CD4-positive, alpha-beta T cell treated with Interleukin-6 at 100 ng/mL for 8 hours (primary cell): Measurements from ENCODE around the gene CCNO.

ENCODE experiments used
- DNase-seq: peaks from one replicate; pipeline ENCODE4 v3.0.0-alpha.2; 2020; ENCODE audit warnings: mixed read lengths, low spot score

CCNO gene, protein sequence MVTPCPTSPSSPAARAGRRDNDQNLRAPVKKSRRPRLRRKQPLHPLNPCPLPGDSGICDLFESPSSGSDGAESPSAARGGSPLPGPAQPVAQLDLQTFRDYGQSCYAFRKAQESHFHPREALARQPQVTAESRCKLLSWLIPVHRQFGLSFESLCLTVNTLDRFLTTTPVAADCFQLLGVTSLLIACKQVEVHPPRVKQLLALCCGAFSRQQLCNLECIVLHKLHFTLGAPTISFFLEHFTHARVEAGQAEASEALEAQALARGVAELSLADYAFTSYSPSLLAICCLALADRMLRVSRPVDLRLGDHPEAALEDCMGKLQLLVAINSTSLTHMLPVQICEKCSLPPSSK

GRCh38 chr5:55232985-55233928, at the start of gene CCNO:
CCNO (minus strand) TSS chr5:55233608; CDS start chr5:55233523, 85 bp downstream.
- DNase-seq, result peak; percentile 37

DNA sequence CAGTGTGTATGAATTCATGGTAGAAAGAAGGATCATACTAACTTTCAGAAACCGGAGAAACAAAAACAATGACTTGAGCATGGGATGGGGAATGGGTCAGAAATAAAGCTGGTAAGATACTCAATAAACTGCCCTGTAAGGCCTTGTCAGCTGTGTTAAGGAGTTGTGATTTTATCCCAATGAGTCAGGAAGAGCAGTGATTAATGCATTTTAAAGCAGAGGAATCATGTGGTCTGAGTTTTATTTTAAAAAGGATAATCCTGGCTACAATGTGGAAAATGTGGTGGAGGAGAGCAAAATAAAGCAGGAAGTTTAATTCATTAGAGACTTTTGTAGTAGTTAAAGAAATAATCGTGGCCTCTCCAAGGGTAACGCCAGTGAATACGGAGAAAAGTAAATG, 45.4 kb upstream of the CCNO start:
- no peak for DNase-seq

- no peak for DNase-seq
These were observed 43.4 kb upstream of the CCNO start for GRCh38 chr5:55276771-55277170.

DNA sequence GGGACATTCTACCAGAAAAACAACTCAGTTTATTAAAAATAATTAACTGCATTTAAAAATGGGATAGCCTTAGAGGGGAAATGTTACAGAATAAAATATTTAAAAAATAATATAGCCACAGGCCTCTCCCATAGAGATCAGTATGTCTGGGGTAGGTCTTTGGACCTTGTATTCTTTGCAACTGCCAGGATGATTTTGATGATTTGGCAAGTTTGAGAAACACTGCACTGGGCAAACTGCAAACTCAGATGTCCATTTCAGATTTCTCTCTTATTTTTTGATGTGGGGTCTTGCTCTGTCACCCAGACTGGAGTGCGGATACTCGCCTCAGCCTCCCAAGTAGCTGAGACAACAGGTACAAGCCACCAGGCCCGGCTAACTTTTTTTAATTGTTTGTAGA, 24.9 kb upstream of the CCNO start:
- no peak for DNase-seq

- DNase-seq, result no peak
These were observed 21.4 kb upstream of the CCNO start for GRCh38 chr5:55254802-55255201.

DNA sequence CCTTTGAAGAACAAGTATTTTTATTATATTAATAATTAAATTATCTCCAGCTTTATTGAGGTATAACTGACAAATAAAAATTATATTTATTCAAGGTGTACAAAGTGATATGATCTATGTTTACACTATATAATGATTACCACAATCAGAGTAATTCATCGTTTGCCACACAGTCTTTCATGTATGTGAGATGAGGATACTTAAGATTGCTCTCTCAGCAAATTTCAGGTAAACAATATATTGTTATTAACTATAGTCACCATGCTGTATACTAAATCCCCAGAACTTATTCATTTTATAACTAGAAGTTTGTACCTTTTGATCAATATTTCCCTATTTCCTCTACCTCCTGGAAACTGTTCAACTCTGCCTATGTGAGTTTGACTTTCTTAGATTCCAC, 16.7 kb upstream of the CCNO start:
- DNase-seq, result no peak

DNA sequence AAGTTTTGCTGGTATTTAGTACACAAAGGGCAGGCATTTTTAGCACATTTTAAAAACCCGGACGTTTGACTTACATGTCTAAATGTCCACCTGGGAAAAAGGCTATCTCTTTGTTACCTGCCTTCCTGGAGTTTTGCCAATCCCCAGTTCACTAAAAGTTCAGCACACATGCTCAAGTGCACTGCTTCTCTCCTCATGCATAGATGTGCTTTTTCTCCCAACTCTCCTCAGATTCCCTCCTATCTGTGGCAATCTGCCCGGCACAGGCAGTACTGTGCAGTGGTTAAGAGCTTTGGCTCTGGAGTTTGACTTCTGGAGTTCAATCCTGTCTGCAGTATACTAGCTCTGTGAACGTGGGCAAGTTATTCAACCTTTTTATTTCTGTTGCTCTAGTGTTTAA, 8.3 kb upstream of the CCNO start:
- no peak for DNase-seq

- no peak for DNase-seq
These were observed 3.4 kb upstream of the CCNO start for GRCh38 chr5:55236800-55237199.

- DNase-seq, result no peak
These were observed 803 bp upstream of the CCNO start for GRCh38 chr5:55234121-55234700.

- no peak for DNase-seq
These were observed 980 bp downstream of the CCNO start for GRCh38 chr5:55232271-55232984.

DNA sequence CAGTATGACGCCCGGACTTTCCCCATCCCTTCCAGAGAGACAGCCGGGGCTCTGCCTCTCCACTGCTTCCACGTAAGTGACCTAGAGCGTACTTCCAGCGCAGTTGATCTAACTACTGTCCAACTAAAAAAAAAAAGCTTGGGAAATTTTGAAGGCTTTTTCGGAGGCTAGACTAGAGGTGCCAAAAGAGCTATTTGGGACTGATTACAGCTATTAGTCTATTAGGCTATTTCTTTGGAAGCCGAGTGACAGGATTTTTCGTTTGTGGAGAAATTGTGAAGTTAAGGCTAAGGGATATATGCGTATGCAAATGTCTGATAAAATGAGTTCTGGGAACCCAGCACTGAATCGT, 1.5 kb downstream of the CCNO start:
- DNase-seq, result no peak

GRCh38 chr5:55231029-55231918, 2.1 kb downstream of the CCNO start:
- DNase-seq, result no peak

GRCh38 chr5:55230086-55230629, 3.2 kb downstream of the CCNO start:
- DNase-seq, result no peak

DNA sequence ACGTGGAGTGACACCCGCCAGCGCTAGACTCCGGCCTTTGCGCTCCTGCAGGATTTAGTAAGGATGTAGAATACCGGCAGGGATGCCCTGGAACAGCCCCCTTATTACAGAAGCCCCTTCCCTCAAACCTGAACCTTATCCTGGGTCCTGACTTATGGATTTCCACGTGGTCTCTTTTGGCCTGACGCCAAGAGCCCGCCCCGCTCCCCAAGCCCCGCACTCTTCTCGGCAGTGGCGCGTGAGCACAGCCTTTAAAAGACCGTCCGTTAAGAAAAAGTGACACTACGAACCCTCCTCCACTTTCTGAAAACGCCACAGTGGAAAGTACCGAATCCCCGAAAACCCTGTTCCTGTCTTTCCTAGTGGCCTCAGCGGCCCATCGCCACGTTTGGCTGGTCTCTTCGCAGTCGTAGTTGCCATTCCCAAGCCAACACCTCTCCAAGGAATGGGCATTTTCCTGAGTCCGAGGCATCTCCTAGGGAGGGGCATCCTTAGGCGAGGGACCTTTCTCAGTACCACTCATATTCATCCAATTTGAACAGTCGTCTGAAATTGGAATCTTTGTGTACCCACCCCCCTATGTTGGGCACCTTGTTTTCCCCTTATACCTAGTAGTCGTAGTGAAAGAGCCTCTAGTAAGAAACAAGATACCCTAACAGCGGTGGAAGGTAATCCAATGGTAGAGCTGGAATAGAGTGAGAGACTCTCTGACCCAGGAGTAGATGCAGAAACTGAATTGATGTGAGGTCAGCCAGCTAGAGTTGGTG, 5.6 kb downstream of the CCNO start:
- DNase-seq, result no peak

- peak; percentile 18 for DNase-seq
These were observed 6.3 kb downstream of the CCNO start, which contains the start of gene MCIDAS for GRCh38 chr5:55226934-55227663. MCIDAS (minus strand) TSS chr5:55227315; CDS start chr5:55227138, 177 bp downstream.

DNA sequence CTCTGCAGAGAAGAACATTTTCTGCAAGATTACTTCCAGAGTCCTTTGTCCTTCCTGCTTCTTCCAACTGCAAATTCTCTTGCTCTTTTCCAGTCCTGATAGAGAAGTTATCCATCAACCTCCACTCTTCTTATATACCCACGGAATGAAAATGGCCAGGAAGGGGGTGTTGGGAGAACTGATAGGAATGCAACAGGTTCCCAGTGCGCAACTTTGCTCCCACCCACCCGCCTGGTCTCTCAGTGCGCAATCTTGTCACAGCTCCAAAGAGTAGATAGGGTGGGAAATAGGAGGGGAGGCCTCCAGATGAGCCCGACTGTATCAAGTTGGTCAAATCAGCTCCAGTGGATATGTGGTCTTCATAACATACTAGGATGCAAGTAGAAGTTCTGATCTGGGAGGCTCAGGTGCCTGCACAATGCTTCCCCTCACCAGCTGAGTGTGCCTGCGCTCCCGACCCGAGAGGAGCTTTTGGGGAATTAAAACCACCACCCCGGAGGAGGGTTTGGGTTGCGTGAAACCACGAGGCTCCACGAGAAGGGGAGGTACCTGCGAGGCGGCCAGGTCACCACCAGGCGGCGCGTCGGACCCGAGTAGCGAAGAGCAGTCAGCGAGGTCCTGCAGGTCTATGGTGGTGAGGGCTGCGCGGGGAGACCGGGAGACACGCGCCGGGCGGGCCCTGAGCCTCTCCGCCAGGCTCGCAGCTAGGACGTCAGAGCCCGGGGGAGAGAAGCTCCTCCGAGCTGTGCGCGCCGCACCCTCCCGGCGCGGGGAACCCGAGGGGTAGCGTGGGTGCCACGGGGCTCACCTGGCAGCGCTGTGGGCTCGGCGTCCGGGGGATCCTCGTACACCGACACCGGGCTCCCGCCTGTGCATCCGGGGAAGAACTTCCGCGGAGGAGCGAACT, 7.1 kb downstream of the CCNO start:
- no peak for DNase-seq

DNA sequence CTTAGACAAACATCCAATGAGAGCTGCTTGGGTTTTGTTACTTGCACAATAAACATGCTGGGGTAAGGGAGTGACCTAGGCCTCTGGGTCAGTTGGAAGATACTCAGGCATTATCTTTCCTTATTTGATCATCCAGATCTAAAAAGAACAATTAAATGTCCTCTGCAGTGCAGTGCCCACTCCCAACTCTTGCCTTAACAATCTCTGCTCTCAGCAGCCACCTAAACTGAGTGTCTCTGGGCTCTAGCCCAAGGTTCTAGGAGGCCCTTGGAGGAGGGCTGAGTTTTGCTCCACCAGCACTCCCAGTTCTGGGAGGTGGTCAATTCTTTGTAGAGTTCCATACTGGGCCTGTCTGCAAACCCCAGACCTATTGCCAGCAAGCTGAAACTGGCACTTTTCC, 8.1 kb downstream of the CCNO start:
- no peak for DNase-seq

GRCh38 chr5:55223812-55224240, 9.6 kb downstream of the CCNO start:
- DNase-seq, result no peak
